GM12878 (cell line): ENCODE measurements around the gene SLC36A3. TPM values are rescaled to one million over a fixed set of nuclear protein-coding genes. Genes with fewer than 3 reads are reported as not detected.
"Not testable (repeated sequence)": the region's sequence is repeated elsewhere in the genome, so short reads cannot be mapped to it uniquely, and the experiment has no call there.

Source experiments
- ATAC-seq: fragments of 200-7000 bp; cut with Tn5 transposase; 3 replicates; pipeline ENCODE4 v1.9.1; 2020; ENCODE audit warnings: mild to moderate bottlenecking, moderate library complexity
- BruUV-seq: library from RNA; stranded (reverse); fragments of 400-500 nt; replicated peaks from 2 replicates; lab custom pipeline; 2021; lab: Mats Ljungman, UMichigan
- CTCF ChIA-PET: fragments of 300-600 bp; sonication (Branson Sonifier 250); formaldehyde crosslinking; extraction: SDS; loops from one replicate; lab custom pipeline; 2021; ENCODE audit warnings: inconsistent platforms; lab: Yijun Ruan, JAX
- POLR2A ChIA-PET: fragments of 350-600 bp; formaldehyde crosslinking; extraction: SDS; loops from one replicate; lab custom pipeline; 2021; ENCODE audit warnings: inconsistent platforms; lab: Charles Lee
- RAD21 ChIA-PET: fragments of 300-600 bp; sonication (Branson Sonifier 250); formaldehyde crosslinking; loops from one replicate; lab custom pipeline; 2023; ENCODE audit warnings: antibody characterized with exemption; ENCODE audit not compliant: unreplicated experiment; lab: Charles Lee
- SMC1A ChIA-PET: fragments of 300-600 bp; sonication (Branson Sonifier 250); formaldehyde crosslinking; loops from one replicate; lab custom pipeline; 2023; ENCODE audit not compliant: unreplicated experiment, uncharacterized antibody; lab: Charles Lee
- DNase-seq: peaks from one replicate; pipeline ENCODE4 v3.0.0-alpha.2; 2011; ENCODE audit warnings: low read depth, low spot score
- FAIRE-seq: peaks from 3 replicates; lab custom pipeline; 2011; peaks lifted over from hg19 to GRCh38; lab: Jason Lieb, UNC
- H2AFZ ChIP-seq: 2 replicates; pipeline ENCODE4 v1.6.0; 2011; ENCODE audit warnings: low read depth, low read length, control low read depth; ENCODE audit not compliant: control insufficient read depth
- H3K27ac ChIP-seq: 2 replicates; pipeline ENCODE4 v1.5.1; 2011; ENCODE audit warnings: control low read depth; ENCODE audit not compliant: control insufficient read depth, insufficient read depth
- H3K27me3 ChIP-seq, 2 experiments: replicated peaks in 1 of 2; 2 replicates each; pipeline versions ENCODE4 v1.6.0 to v1.6.1; 2011; ENCODE audit warnings: low read length in 1 of 2; ENCODE audit not compliant: control insufficient read depth in 2 of 2, insufficient read depth in 2 of 2
- H3K36me3 ChIP-seq, 2 experiments: 2 replicates each; pipeline ENCODE4 v1.5.1; 2011; ENCODE audit warnings: low read length in 1 of 2; ENCODE audit not compliant: control insufficient read depth in 2 of 2, insufficient read depth in 2 of 2
- H3K4me1 ChIP-seq: 2 replicates; pipeline ENCODE4 v1.6.1; 2011; ENCODE audit warnings: mild to moderate bottlenecking, low read length, moderate library complexity, mixed read lengths; ENCODE audit not compliant: control insufficient read depth, insufficient read depth
- H3K4me2 ChIP-seq: 2 replicates; pipeline ENCODE4 v1.6.0; 2011; ENCODE audit warnings: control low read depth; ENCODE audit not compliant: control insufficient read depth, insufficient read depth
- H3K4me3 ChIP-seq: fragments of 200-600 bp; sonication (generic); 2 replicates; pipeline ENCODE4 v1.5.1; 2016
- H3K79me2 ChIP-seq: 2 replicates; pipeline ENCODE4 v1.6.0; 2011; ENCODE audit warnings: low read length; ENCODE audit not compliant: control insufficient read depth, insufficient read depth
- H3K9ac ChIP-seq: 2 replicates; pipeline ENCODE4 v1.8.0; 2011; ENCODE audit warnings: low read length, control low read depth, mixed read lengths; ENCODE audit not compliant: control insufficient read depth, insufficient read depth
- H3K9me3 ChIP-seq: replicated peaks from 3 replicates; pipeline ENCODE4 v1.5.1; 2011; ENCODE audit warnings: mild to moderate bottlenecking, low read length; ENCODE audit not compliant: control insufficient read depth, insufficient read depth
- H4K20me1 ChIP-seq: 2 replicates; pipeline ENCODE4 v1.6.0; 2011; ENCODE audit not compliant: control insufficient read depth, insufficient read depth
- EED ChIP-seq: sonication (generic); IDR thresholded peaks from 2 replicates; pipeline ENCODE4 v1.6.1; 2016; ENCODE audit warnings: antibody characterized with exemption, low read depth
- KDM1A ChIP-seq: fragments of 200-600 bp; sonication (generic); IDR thresholded peaks from 2 replicates; pipeline ENCODE4 v1.6.1; 2016; ENCODE audit warnings: borderline replicate concordance
- RBBP5 ChIP-seq: fragments of 200-600 bp; sonication (generic); conservative IDR thresholded peaks from 2 replicates; pipeline ENCODE4 v1.6.1; 2016
- RCOR1 ChIP-seq: conservative IDR thresholded peaks from 2 replicates; pipeline ENCODE4 v1.6.1; 2012; ENCODE audit warnings: low read depth, low read length, improper control_type of control experiment
- RUNX3 ChIP-seq: IDR thresholded peaks from 2 replicates; pipeline ENCODE4 v1.6.1; 2012; ENCODE audit warnings: low read length, inconsistent platforms
- STAT1 ChIP-seq: fragments of 450-650 bp; conservative IDR thresholded peaks from 2 replicates; pipeline ENCODE4 v1.6.1; 2014; ENCODE audit warnings: antibody characterized with exemption, mild to moderate bottlenecking
- TAF1 ChIP-seq: IDR thresholded peaks from 2 replicates; pipeline ENCODE4 v1.6.1; 2011; ENCODE audit warnings: mild to moderate bottlenecking, low read depth, low read length, borderline replicate concordance
- WGBS: methylation state at CpG from one replicate; pipeline ENCODE4 v1.1.6; 2016; ENCODE audit warnings: low lambda C conversion rate; ENCODE audit not compliant: insufficient replicate concordance, insufficient coverage; ENCODE audit errors: missing lambda C conversion rate; 5-methylcytosine and 5-hydroxymethylcytosine counted together
- in situ Hi-C: fragments of 300-500 bp; cut with MboI; formaldehyde crosslinking; loops from 9 replicates; pipeline ENCODE4 v1.14.3; 2018; ENCODE audit warnings: mixed read lengths
- intact Hi-C: fragments of 100-400 bp; cut with micrococcal nuclease; formaldehyde crosslinking; loops from one replicate; pipeline ENCODE4 v1.14.2; 2022; ENCODE audit not compliant: unreplicated experiment
- polyA plus RNA-seq, 11 experiments: library from polyadenylated mRNA; depleted of rRNA in 4 of 11; unstranded in 6 of 11; stranded (reverse) in 5 of 11; fragments of >200 nt; fragmentation: Nextera tagmentation in 4 of 11; fragmentation: Illumina TruSeq in 1 of 11; extraction: Ambion mirVana in 4 of 11; extraction: Trizol in 1 of 11; gene quantifications; 1 replicate in 1 of 11; 2 replicates in 10 of 11; pipeline versions ENCODE4 v1.2.1 to v1.2.3, GENCODE V29; 2011 to 2016; ENCODE audit warnings: inconsistent platforms in 2 of 11, missing spikeins in 2 of 11, low read depth in 1 of 11
- total RNA-seq, 4 experiments: library from RNA; depleted of rRNA in 3 of 4; stranded (reverse); fragments of >200 nt in 3 of 4; fragmentation: Illumina TruSeq in 1 of 4; extraction: Trizol in 1 of 4; gene quantifications; 2 replicates each; pipeline versions ENCODE4 v1.2.1 to v1.2.3, GENCODE V29; 2013 to 2021
- TF ChIP-seq, protein P1 (sequence below): fragments of 450-650 bp; IDR thresholded peaks from 2 replicates; pipeline ENCODE4 v1.6.1; 2016; ENCODE audit warnings: mild to moderate bottlenecking
- TF ChIP-seq, protein P2 (sequence below): fragments of 450-650 bp; IDR thresholded peaks from 2 replicates; pipeline ENCODE4 v1.6.1; 2017; ENCODE audit warnings: mild to moderate bottlenecking, moderate library complexity

The SLC36A3 gene
- total and polyA plus RNA-seq, 10 of the 15 experiments (the other 5 are each of a cell fraction or from before 2014, with no cell fraction given), result 0.03 TPM; not detected in 9

DNA sequence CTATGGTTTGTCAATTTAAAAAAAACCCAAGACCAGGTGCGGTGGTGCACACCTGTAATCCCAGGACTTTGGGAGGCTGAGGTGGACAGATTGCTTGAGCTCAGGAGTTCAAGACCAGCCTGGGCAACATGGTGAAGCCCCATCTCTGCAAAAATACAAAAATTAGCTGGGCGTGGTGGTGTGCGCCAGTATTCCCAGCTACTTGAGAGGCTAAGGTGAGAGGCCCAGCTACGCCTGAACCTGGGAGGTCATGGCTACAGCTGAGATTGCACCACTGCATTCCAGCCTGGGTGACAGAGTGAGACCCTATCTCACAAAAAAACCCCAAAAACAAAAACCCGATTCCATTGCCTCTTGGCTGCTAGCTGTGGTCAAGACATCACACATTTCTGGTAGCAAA, 48.6 kb downstream of the SLC36A3 start:
- H3K27me3 ChIP-seq, BruUV-seq, in situ Hi-C loops, H4K20me1 ChIP-seq, H2AFZ ChIP-seq, DNase-seq, FAIRE-seq, H3K9me3 ChIP-seq, H3K36me3 ChIP-seq, ATAC-seq: not testable (repeated sequence)
- TF ChIP-seq, protein P1, sequence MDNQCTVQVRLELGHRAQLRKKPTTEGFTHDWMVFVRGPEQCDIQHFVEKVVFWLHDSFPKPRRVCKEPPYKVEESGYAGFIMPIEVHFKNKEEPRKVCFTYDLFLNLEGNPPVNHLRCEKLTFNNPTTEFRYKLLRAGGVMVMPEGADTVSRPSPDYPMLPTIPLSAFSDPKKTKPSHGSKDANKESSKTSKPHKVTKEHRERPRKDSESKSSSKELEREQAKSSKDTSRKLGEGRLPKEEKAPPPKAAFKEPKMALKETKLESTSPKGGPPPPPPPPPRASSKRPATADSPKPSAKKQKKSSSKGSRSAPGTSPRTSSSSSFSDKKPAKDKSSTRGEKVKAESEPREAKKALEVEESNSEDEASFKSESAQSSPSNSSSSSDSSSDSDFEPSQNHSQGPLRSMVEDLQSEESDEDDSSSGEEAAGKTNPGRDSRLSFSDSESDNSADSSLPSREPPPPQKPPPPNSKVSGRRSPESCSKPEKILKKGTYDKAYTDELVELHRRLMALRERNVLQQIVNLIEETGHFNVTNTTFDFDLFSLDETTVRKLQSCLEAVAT, result peak; percentile 90; the same call in 1 of the 2 replicates
- 80% methylated on average over 5 of the region's 5 CpGs for WGBS
- H3K4me1 ChIP-seq, result peaks cover 30% of the 10 kb centered on the region
- ChIA-PET SMC1A (interaction anchor here (0.6 to 10.0 kb wide), 6 partner anchors 15 to 129 kb away, joined by 3 to 227 read pairs (median 6); partner anchors contain the start of gene CCDC69), RAD21 (interaction anchor here (1.8 to 9.4 kb wide), 5 partner anchors 15 to 42 kb away, joined by 5 to 156 read pairs (median 81); partner anchors contain the start of gene CCDC69), POLR2A (interaction anchor here (0.8 to 8.5 kb wide), 9 partner anchors 14 to 113 kb away, joined by 3 to 216 read pairs (median 12); partner anchors contain the start of genes ANXA6 and CCDC69), CTCF (interaction anchor here (0.8 to 6.2 kb wide), 4 partner anchors 15 to 139 kb away, joined by 3 to 62 read pairs (median 18); no protein-coding TSS in a partner anchor)
- H3K79me2 ChIP-seq, result peaks cover 68% of the 10 kb centered on the region
- intact Hi-C loops, result loop anchor here (5.0 to 10.0 kb wide), 3 partner anchors 98 to 517 kb away; partner anchors contain the start of genes ANXA6 and G3BP1
- peak overlapping the region; percentile 98 for H3K4me3 ChIP-seq
- H3K4me2 ChIP-seq, result peak overlapping the region; percentile 46
- H3K27ac ChIP-seq, result peak overlapping the region; percentile 69
- H3K9ac ChIP-seq, result peak overlapping the region; percentile 48

DNA sequence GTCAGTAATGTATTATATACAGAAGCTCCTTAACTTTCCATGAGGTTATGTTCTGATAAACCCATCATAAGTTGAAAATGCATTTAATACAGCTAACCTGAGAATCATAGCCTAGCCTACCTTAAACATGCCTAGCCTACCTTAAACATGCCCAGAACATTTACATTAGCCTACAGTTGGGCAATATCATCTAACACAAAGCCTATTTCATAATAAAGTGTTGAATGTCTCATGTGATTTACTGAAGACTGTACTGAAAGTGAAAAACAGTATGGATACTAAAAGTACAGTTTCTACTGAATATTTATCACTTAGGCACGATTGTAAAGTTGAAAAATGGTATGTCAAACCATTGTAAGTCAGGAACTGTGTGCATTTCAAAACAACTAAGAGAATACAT, 49.0 kb downstream of the SLC36A3 start:
- peaks cover 30% of the 10 kb centered on the region for H3K4me1 ChIP-seq
- H2AFZ ChIP-seq, result no peak overlapping the region
- intact Hi-C loops (loop anchor here (5.0 to 10.0 kb wide), 3 partner anchors 97 to 518 kb away; partner anchors contain the start of genes ANXA6 and G3BP1), in situ Hi-C loops (no loop called here)
- BruUV-seq, result no TSS peak
- ChIA-PET CTCF (interaction anchor here (0.8 to 6.2 kb wide), 5 partner anchors 15 to 139 kb away, joined by 3 to 62 read pairs (median 24); partner anchors contain the start of gene CCDC69), SMC1A (interaction anchor here (0.7 to 10.0 kb wide), 11 partner anchors 8 to 129 kb away, joined by 3 to 227 read pairs (median 6); partner anchors contain the start of gene CCDC69), RAD21 (interaction anchor here (0.9 to 9.4 kb wide), 9 partner anchors 14 to 129 kb away, joined by 3 to 156 read pairs (median 27); partner anchors contain the start of gene CCDC69), POLR2A (interaction anchor here (0.7 to 8.5 kb wide), 9 partner anchors 13 to 113 kb away, joined by 3 to 216 read pairs (median 12); partner anchors contain the start of genes ANXA6 and CCDC69)
- no peaks in the 10 kb centered on the region for H3K9me3 ChIP-seq
- peak overlapping the region; percentile 75 for H3K9ac ChIP-seq
- H3K79me2 ChIP-seq, result peaks cover 64% of the 10 kb centered on the region
- ATAC-seq (no peak), DNase-seq (no peak), FAIRE-seq (no peak)
- peak overlapping the region; percentile 69 for H3K27ac ChIP-seq
- 8% methylated on average over 1 of the region's 1 CpG for WGBS
- H3K4me3 ChIP-seq, result peak overlapping the region; percentile 98
- peaks cover 0 to 2% of the 10 kb centered on the region in 2 experiments; a peak in 2 of 4 replicates for H3K36me3 ChIP-seq
- H4K20me1 ChIP-seq, result no peaks in the 10 kb centered on the region
- no peaks in the 10 kb centered on the region for H3K27me3 ChIP-seq
- H3K4me2 ChIP-seq, result peak overlapping the region; percentile 46
- TF ChIP-seq RUNX3 (no peak), KDM1A (no peak), STAT1 (no peak), RBBP5 (no peak), RCOR1 (no peak), EED (no peak), TAF1 (no peak)
- TF ChIP-seq, protein P2, sequence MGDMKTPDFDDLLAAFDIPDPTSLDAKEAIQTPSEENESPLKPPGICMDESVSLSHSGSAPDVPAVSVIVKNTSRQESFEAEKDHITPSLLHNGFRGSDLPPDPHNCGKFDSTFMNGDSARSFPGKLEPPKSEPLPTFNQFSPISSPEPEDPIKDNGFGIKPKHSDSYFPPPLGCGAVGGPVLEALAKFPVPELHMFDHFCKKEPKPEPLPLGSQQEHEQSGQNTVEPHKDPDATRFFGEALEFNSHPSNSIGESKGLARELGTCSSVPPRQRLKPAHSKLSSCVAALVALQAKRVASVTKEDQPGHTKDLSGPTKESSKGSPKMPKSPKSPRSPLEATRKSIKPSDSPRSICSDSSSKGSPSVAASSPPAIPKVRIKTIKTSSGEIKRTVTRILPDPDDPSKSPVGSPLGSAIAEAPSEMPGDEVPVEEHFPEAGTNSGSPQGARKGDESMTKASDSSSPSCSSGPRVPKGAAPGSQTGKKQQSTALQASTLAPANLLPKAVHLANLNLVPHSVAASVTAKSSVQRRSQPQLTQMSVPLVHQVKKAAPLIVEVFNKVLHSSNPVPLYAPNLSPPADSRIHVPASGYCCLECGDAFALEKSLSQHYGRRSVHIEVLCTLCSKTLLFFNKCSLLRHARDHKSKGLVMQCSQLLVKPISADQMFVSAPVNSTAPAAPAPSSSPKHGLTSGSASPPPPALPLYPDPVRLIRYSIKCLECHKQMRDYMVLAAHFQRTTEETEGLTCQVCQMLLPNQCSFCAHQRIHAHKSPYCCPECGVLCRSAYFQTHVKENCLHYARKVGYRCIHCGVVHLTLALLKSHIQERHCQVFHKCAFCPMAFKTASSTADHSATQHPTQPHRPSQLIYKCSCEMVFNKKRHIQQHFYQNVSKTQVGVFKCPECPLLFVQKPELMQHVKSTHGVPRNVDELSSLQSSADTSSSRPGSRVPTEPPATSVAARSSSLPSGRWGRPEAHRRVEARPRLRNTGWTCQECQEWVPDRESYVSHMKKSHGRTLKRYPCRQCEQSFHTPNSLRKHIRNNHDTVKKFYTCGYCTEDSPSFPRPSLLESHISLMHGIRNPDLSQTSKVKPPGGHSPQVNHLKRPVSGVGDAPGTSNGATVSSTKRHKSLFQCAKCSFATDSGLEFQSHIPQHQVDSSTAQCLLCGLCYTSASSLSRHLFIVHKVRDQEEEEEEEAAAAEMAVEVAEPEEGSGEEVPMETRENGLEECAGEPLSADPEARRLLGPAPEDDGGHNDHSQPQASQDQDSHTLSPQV, result no peak
